GM12801 (cell line): ENCODE data around the gene TSPAN11.

Experiments
- TF ChIP-seq, protein P1 (sequence below): IDR thresholded peaks from one replicate; pipeline ENCODE4 v1.5.1; 2011; ENCODE audit warnings: control low read depth; ENCODE audit not compliant: insufficient read length; ENCODE audit errors: extremely low read depth

TSPAN11 gene

DNA sequence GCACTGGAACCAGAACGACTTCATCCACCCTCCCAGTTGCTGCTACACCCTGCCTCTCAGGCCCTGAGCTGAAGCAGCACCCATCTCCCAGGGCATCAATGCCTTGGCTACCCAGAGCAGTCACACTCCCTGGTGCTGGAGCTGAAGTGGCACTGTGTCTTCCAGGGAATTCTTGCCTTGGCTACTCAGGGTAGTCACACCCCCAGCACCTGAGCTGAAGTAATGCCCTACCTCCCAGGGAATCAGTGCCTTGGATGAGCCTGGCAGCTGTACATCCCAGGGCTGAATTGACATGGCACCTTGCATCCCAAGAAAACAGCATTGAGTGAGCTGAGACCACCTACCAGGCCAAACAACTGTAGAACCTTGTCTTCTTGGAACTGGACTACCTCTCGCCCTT is 41.2 kb upstream of the TSPAN11 start:
- TF ChIP-seq, protein P1, sequence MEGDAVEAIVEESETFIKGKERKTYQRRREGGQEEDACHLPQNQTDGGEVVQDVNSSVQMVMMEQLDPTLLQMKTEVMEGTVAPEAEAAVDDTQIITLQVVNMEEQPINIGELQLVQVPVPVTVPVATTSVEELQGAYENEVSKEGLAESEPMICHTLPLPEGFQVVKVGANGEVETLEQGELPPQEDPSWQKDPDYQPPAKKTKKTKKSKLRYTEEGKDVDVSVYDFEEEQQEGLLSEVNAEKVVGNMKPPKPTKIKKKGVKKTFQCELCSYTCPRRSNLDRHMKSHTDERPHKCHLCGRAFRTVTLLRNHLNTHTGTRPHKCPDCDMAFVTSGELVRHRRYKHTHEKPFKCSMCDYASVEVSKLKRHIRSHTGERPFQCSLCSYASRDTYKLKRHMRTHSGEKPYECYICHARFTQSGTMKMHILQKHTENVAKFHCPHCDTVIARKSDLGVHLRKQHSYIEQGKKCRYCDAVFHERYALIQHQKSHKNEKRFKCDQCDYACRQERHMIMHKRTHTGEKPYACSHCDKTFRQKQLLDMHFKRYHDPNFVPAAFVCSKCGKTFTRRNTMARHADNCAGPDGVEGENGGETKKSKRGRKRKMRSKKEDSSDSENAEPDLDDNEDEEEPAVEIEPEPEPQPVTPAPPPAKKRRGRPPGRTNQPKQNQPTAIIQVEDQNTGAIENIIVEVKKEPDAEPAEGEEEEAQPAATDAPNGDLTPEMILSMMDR = no peak

DNA sequence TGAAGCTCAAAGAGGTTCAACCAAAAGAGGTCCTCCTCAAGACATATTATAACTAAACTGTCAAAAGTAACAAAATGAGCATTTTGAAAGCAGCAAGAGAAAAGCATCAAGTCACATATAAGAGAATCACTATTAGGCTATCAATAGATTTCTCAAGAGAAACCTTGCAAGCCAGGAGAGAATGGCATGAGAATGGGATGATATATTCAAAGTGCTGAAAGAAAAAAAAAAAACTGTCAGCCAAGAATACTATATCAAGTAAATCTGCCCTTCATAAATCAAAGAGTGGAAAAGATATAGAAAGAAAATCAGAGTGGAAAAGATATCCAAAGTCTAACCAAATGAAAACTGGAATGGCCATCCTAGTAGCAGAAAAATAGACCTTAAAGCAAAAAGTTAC is 39.3 kb upstream of the TSPAN11 start:
- TF ChIP-seq, protein P1 = no peak

DNA sequence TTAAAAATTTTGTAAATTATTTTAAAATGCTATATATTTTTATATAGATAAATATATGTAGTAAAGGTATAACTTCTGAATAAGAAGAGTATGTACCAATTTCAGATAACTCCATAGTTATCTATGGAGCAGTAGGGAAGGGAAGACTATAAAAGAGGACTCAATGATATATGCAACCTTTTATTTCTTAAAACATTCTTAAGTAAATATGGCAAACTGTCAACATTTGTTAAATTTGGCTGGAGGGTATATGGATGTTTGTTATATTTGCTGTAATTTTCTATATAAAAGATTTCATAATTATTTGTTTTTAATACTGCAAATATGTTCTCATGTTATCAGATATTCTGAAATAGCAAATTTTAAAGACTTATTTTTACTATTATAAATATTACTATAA is 38.3 kb upstream of the TSPAN11 start:
- TF ChIP-seq, protein P1 = no peak

DNA sequence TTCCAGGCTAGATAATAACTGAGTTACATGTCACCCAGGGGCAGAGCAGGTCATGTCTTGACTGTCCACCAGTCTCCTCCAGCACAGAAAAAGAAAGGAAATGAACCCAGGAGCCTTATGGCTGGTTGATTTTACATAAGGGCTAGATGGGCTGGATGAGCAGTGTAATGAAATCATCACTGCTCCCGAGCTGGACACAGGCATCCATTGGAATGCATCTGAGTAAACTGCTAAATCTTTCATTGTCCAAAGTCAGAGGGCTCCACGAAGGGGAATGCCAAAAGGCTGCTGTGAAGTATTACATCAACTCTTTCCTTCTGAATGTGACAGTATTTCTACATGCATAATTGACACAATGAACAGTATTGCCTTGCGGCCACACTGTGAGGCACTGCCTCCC is 30.1 kb upstream of the TSPAN11 start:
- TF ChIP-seq, protein P1 = no peak

DNA sequence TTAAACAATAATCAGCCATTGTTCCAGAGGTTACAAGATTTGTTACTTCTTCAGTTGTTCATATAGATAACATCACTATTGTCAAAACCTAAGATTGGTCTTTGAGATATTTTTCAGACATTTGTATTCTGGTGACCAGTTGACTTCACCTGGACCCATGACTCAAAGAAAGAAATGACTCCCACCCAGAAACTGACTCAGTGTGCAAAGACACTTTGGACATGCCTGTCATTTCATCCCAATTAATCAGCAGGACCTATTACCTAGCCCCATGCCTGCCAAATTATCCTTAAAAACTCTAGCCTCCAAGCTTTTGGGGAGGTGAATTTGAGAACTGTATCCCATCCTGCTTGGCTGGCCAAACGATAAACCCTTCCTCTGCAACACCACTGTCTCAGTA is 27.7 kb upstream of the TSPAN11 start:
- TF ChIP-seq, protein P1 = no peak

DNA sequence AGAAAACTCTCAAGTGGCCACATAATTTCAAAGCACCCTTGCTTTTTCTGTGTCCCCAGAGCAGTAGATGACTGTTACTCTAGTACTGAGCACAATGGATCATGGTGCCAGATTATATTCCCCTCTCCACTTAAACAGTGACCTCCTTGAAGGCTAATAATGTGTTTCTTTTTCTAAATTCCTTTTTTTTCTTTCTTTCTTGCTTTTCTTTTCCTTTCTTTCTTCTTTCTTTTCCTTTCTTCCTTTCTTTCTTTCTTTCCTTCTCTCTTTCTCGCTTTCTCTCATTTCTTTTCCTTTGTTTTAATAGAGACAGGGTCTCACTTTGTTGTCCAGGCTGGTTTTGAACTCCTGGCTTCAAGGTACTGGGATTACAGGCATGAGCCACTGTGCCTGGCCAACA is 26.2 kb upstream of the TSPAN11 start:
- TF ChIP-seq, protein P1 = no peak

DNA sequence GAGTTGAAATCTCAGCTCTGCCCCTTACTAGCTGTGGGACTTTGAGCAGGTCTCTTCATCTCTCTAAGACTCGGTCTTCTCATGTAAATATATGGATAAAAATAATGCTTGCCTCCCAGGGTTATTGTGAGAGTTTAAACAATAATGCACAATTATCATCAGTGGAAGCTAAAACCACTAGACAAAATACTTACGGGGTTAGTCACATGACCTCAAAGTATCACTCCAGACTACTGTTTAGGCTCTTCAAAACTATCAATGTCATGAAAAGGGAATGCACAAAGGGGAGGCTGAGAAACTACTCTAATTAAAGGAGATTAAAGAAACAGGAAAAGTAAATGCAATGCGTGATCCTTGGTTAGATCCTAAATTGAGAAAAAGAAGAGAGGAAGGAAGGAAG is 24.5 kb upstream of the TSPAN11 start:
- TF ChIP-seq, protein P1 = no peak

DNA sequence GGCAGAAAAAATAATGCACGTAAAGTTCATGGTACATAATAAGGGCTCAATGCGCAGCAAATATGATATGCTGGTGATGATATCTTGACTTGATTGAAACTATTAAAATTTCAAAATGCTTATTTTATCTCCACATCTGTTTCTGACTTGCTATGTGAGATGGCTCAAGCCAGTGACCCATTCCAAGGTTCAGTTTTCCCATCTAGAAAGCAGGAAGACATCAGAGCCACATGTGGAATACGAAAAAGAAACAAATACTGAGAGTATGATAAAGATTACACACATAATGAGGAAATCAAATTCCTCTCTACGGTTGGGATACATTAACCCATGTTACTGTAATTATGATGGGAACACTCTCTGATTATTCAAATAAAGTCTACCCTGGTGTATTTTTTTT is 24.0 kb upstream of the TSPAN11 start:
- TF ChIP-seq, protein P1 = no peak
